IMR-90 (cell line): ENCODE data around the gene UCHL5. TPM values are rescaled to one million over a fixed set of nuclear protein-coding genes. Genes with fewer than 3 reads are reported as not detected.
"Not testable (repeated sequence)": the region's sequence is repeated elsewhere in the genome, so short reads cannot be mapped to it uniquely, and the experiment has no call there.

Experiments
- ATAC-seq: fragments of 200-7000 bp; cut with Tn5 transposase; 2 replicates; pipeline ENCODE4 v1.9.1; 2020; ENCODE audit warnings: low read depth, mild to moderate bottlenecking, moderate library complexity
- BruUV-seq: library from RNA; stranded (reverse); fragments of 400-500 nt; replicated peaks from 2 replicates; lab custom pipeline; 2021; lab: Mats Ljungman, UMichigan
- CTCF ChIA-PET: fragments of 300-600 bp; formaldehyde crosslinking; extraction: SDS; loops from one replicate; lab custom pipeline; 2021; ENCODE audit warnings: antibody characterized with exemption; lab: Yijun Ruan, JAX
- POLR2A ChIA-PET: fragments of 300-600 bp; sonication (Branson Sonifier 250); formaldehyde crosslinking; loops from one replicate; lab custom pipeline; 2022; ENCODE audit warnings: antibody characterized with exemption; ENCODE audit not compliant: unreplicated experiment; lab: Charles Lee
- DNase-seq: peaks from one replicate; pipeline ENCODE4 v3.0.0; 2013
- H2AFZ ChIP-seq: replicated peaks from 2 replicates; pipeline ENCODE3; 2013; ENCODE audit warnings: low read length, mild to moderate bottlenecking; ENCODE audit not compliant: poor library complexity
- H2AK5ac ChIP-seq: 2 replicates; pipeline ENCODE4 v1.6.1; 2013; ENCODE audit warnings: low read depth, low read length, inconsistent platforms
- H2AK9ac ChIP-seq: replicated peaks from 2 replicates; pipeline ENCODE3; 2013; ENCODE audit warnings: mild to moderate bottlenecking, low read depth, low read length, moderate library complexity; ENCODE audit not compliant: poor library complexity
- H2BK120ac ChIP-seq: 2 replicates; pipeline ENCODE4 v1.6.1; 2013; ENCODE audit warnings: low read depth, low read length, inconsistent platforms
- H2BK15ac ChIP-seq: 3 replicates; pipeline ENCODE4 v1.6.1; 2013; ENCODE audit warnings: low read depth, low read length, inconsistent platforms
- H2BK20ac ChIP-seq: 2 replicates; pipeline ENCODE4 v1.6.1; 2013; ENCODE audit warnings: low read depth, mild to moderate bottlenecking, inconsistent platforms, low read length, moderate library complexity
- H2BK5ac ChIP-seq: 2 replicates; pipeline ENCODE4 v1.6.1; 2013; ENCODE audit warnings: mild to moderate bottlenecking, low read depth, low read length, inconsistent platforms; ENCODE audit not compliant: poor library complexity, severe bottlenecking
- H3K14ac ChIP-seq: replicated peaks from 2 replicates; pipeline ENCODE4 v1.6.1; 2013; ENCODE audit warnings: low read depth, low read length, inconsistent platforms
- H3K18ac ChIP-seq: 2 replicates; pipeline ENCODE4 v1.6.1; 2013; ENCODE audit warnings: low read depth, low read length, control low read depth
- H3K23ac ChIP-seq: 2 replicates; pipeline ENCODE4 v1.6.1; 2013; ENCODE audit warnings: low read depth, low read length, inconsistent platforms
- H3K27ac ChIP-seq: 2 replicates; pipeline ENCODE4 v1.5.1; 2013; ENCODE audit warnings: mild to moderate bottlenecking, control low read depth, low read length; ENCODE audit not compliant: insufficient read depth
- H3K27me3 ChIP-seq: 2 replicates; pipeline ENCODE4 v1.6.1; 2013; ENCODE audit warnings: low read length; ENCODE audit not compliant: control insufficient read depth, insufficient read depth
- H3K36me3 ChIP-seq: 2 replicates; pipeline ENCODE4 v1.6.1; 2013; ENCODE audit warnings: low read length, mixed read lengths; ENCODE audit not compliant: control insufficient read depth, insufficient read depth
- H3K4ac ChIP-seq: 2 replicates; pipeline ENCODE4 v1.6.1; 2013; ENCODE audit warnings: low read depth, low read length, inconsistent platforms
- H3K4me1 ChIP-seq: 2 replicates; pipeline ENCODE4 v1.6.1; 2013; ENCODE audit warnings: low read length, mixed read lengths; ENCODE audit not compliant: control insufficient read depth, insufficient read depth
- H3K4me2 ChIP-seq: 2 replicates; pipeline ENCODE4 v1.6.1; 2013; ENCODE audit warnings: low read depth, mild to moderate bottlenecking, control low read depth, low read length, moderate library complexity
- H3K4me3 ChIP-seq: 2 replicates; pipeline ENCODE4 v1.5.1; 2013; ENCODE audit warnings: low read depth, mild to moderate bottlenecking, control low read depth, low read length, moderate library complexity; ENCODE audit not compliant: insufficient read depth
- H3K56ac ChIP-seq: 2 replicates; pipeline ENCODE4 v1.6.1; 2013; ENCODE audit warnings: low read length, inconsistent platforms; ENCODE audit not compliant: insufficient read depth; ENCODE audit errors: extremely low read depth
- H3K79me1 ChIP-seq, 2 experiments: 2 replicates each; pipeline ENCODE4 v1.6.1; 2013; ENCODE audit warnings: low read length in 2 of 2, inconsistent platforms in 1 of 2, low read depth in 1 of 2
- H3K9ac ChIP-seq: 2 replicates; pipeline ENCODE4 v1.6.1; 2013; ENCODE audit warnings: low read depth, low read length, control low read depth
- H3K9me1 ChIP-seq: 2 replicates; pipeline ENCODE4 v1.6.1; 2013; ENCODE audit warnings: low read length, inconsistent platforms; ENCODE audit not compliant: insufficient read depth
- H3K9me3 ChIP-seq: 2 replicates; pipeline ENCODE4 v1.6.1; 2013; ENCODE audit warnings: low read length; ENCODE audit not compliant: control insufficient read depth, insufficient read depth
- H4K20me1 ChIP-seq: 2 replicates; pipeline ENCODE4 v1.6.1; 2013; ENCODE audit warnings: low read length, inconsistent platforms; ENCODE audit not compliant: insufficient read depth
- H4K5ac ChIP-seq: 2 replicates; pipeline ENCODE4 v1.6.1; 2013; ENCODE audit warnings: mild to moderate bottlenecking, low read depth, low read length, control low read depth
- H4K8ac ChIP-seq, 2 experiments: 2 replicates each; pipeline ENCODE4 v1.6.1; 2013; ENCODE audit warnings: low read depth in 2 of 2, low read length in 2 of 2, control low read depth in 1 of 2, inconsistent platforms in 1 of 2
- H4K91ac ChIP-seq: 2 replicates; pipeline ENCODE4 v1.6.1; 2013; ENCODE audit warnings: low read depth, low read length, inconsistent platforms; ENCODE audit not compliant: insufficient read depth
- MXI1 ChIP-seq: IDR thresholded peaks from 2 replicates; pipeline ENCODE4 v1.6.1; 2012; ENCODE audit warnings: low read depth, mild to moderate bottlenecking, low read length, moderate library complexity, borderline replicate concordance
- WGBS, 2 experiments: methylation state at CpG; one replicate each; pipeline versions ENCODE4 v1.1.5 to v1.1.7; 2013; ENCODE audit warnings: missing lambda C conversion rate in 2 of 2; ENCODE audit not compliant: insufficient read length in 1 of 2; ENCODE audit errors: extremely low coverage in 2 of 2; 5-methylcytosine and 5-hydroxymethylcytosine counted together
- dilution Hi-C: fragments of 300-500 bp; cut with HindIII; formaldehyde crosslinking; loops from one replicate; pipeline ENCODE4 v1.14.3; 2018; ENCODE audit warnings: low sequenced_read_pairs; ENCODE audit not compliant: unreplicated experiment
- in situ Hi-C: fragments of 300-500 bp; cut with MboI; formaldehyde crosslinking; loops from 3 replicates; pipeline ENCODE4 v1.14.3; 2019; ENCODE audit warnings: low sequenced_read_pairs, inconsistent platforms, mixed read lengths
- intact Hi-C: fragments of 100-400 bp; cut with micrococcal nuclease; formaldehyde crosslinking; loops from 2 replicates; pipeline ENCODE4 v1.10.0; 2022
- polyA plus RNA-seq, 3 experiments: library from polyadenylated mRNA; depleted of rRNA; stranded (reverse); fragments of >200 nt; gene quantifications; 2 replicates each; pipeline ENCODE4 v1.2.3, GENCODE V29; 2012; ENCODE audit warnings: low replicate concordance in 1 of 3
- total RNA-seq: library from RNA; depleted of rRNA; stranded (reverse); fragments of >200 nt; gene quantifications from 2 replicates; pipeline ENCODE4 v1.2.3, GENCODE V29; 2012

UCHL5 gene
- total and polyA plus RNA-seq, 2 of the 4 experiments (the other 2 are of a cell fraction) = 12.9 to 18.4 TPM

GRCh38 chr1:192980856-192981255 lies 78.3 kb downstream of the UCHL5 start:
- no peak overlapping the region for H3K18ac ChIP-seq

DNA sequence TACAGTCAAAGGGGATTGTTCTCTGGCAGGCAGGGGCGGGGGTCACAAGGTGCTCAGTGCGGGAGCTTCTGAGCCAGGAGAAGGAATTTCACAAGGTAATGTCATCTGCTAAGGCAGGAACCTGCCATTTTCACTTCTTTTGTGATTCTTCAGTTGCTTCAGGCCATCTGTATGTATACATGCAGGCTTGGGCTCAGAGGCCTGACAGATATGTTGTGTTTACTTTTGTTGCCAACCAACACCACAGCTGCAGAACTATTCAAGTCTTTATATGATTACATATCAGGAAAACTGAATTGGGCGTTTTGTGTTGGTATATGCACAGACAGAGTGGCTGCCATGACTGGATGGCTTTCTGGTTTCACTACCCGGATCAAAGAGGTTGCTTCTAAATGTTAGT lies 78.8 kb downstream of the UCHL5 start:
- in situ Hi-C loops = not testable (repeated sequence)

More at GRCh38 chr1:192980856-192981255, 78.3 kb downstream of the UCHL5 start:
- H2AK5ac ChIP-seq = no peak overlapping the region
- CTCF ChIA-PET = no interaction called here
- H3K27me3 ChIP-seq = no peaks in the 10 kb centered on the region
- no peak overlapping the region for H2AK9ac ChIP-seq
- in situ Hi-C loops (no loop called here), intact Hi-C loops (no loop called here), dilution Hi-C loops (no loop called here)
- H4K91ac ChIP-seq = no peak overlapping the region
- no peaks in the 10 kb centered on the region for H3K36me3 ChIP-seq
- no peaks in the 10 kb centered on the region for H4K20me1 ChIP-seq
- POLR2A ChIA-PET = no interaction called here
- no peaks in the 10 kb centered on the region for H3K9me3 ChIP-seq
- H2AFZ ChIP-seq = no peak overlapping the region
- no peak overlapping the region for H4K5ac ChIP-seq
- H2BK15ac ChIP-seq = no peak overlapping the region
- no peak overlapping the region for H3K4ac ChIP-seq
- H3K14ac ChIP-seq = no peak overlapping the region
- ATAC-seq (no peak), DNase-seq (peak; percentile 35)
- H3K4me2 ChIP-seq = no peak overlapping the region
- no peak overlapping the region for H2BK20ac ChIP-seq
- no peak overlapping the region for H3K27ac ChIP-seq
- H3K23ac ChIP-seq = no peak overlapping the region
- H3K4me1 ChIP-seq = no peaks in the 10 kb centered on the region
- no peak for TF ChIP-seq MXI1
- no peak overlapping the region for H3K4me3 ChIP-seq
- WGBS, 2 experiments = 80% methylated on average over 1 of the region's 1 CpG; no CpG with 5 or more reads in 1 of the 2 experiments
- H3K79me1 ChIP-seq = no peaks in the 10 kb centered on the region
- H4K8ac ChIP-seq = no peak overlapping the region
- H3K9ac ChIP-seq = no peak overlapping the region
- H3K9me1 ChIP-seq = no peaks in the 10 kb centered on the region
- H2BK120ac ChIP-seq = no peak overlapping the region
- H3K56ac ChIP-seq = no peak overlapping the region
- BruUV-seq = no TSS peak
- no peak overlapping the region for H2BK5ac ChIP-seq

More for the DNA sequence above, 78.8 kb downstream of the UCHL5 start:
- H3K79me1 ChIP-seq, H4K20me1 ChIP-seq, H2BK15ac ChIP-seq, H3K9me3 ChIP-seq, H3K18ac ChIP-seq, H3K4ac ChIP-seq, CTCF ChIA-PET, POLR2A ChIA-PET, H3K23ac ChIP-seq, H2BK20ac ChIP-seq, H3K56ac ChIP-seq, H3K36me3 ChIP-seq, H3K4me1 ChIP-seq, H3K4me2 ChIP-seq, DNase-seq, H2AK5ac ChIP-seq, H4K91ac ChIP-seq, H2AK9ac ChIP-seq, H2AFZ ChIP-seq, H3K9ac ChIP-seq, H3K27ac ChIP-seq, H2BK120ac ChIP-seq, H3K14ac ChIP-seq, H4K8ac ChIP-seq, dilution Hi-C loops, H2BK5ac ChIP-seq, H3K27me3 ChIP-seq, H3K9me1 ChIP-seq, ATAC-seq, BruUV-seq, H3K4me3 ChIP-seq, intact Hi-C loops, H4K5ac ChIP-seq: not testable (repeated sequence)
- 100% methylated on average over 1 of the region's 4 CpGs; no CpG with 5 or more reads in 1 of the 2 experiments for WGBS, 2 experiments
